ENCODE data around the gene EXOC2.

- TF ChIP-seq CTCF (IDR thresholded peaks at IDR 0.05) (no peak), POLR2A (IDR thresholded peaks at IDR 0.05) (no peak)
These were observed 9.0 kb upstream of the EXOC2 start for GRCh38 chr6:701700-702479.

All from adrenal gland (tissue), 5 donors.